ENCODE data around the gene AUH.

The AUH gene

DNA sequence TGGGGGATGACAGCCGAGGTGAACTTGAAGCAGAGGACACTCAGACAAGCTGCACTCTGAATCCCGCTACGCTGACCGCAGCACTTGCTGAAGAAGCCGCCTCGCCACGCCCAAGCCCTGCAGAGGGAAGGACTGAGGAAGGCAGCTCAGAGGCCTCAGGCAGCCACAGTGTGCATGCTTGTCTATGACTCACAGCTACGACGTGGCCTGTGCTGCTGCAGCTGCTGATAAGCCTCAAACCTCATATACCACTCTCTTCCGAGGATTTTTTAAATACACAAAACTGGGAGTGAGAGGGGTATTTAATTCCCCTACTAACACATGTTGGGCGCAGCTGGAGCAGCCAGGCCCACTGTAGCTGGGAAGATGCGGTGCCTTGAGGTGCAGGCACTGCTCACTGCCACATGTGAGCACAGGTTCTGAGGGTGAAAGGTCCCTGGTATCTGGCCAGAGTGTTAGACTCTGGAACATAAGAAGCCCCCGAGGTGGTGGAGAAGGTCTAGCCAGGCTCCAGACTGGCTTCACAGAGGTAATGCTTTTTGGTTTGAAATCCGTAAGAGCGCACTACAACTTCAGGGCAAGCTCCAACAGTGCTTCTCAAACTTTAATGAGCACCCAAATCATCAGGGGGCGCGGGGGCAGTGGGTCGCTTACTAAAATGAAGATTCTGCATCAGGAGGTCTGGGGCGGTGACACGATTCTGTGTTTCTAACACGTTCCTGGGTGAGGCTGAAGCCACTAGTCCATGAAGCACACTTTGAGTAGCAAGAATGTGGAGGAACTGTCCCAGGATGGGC is 196.8 kb downstream of the AUH start:
- peak; percentile 49 for DNase-seq (ENCODE audit: low read depth)

Measured in CMK (cell line).